Brain microvascular endothelial cell (primary cell): Measurements from ENCODE around the gene C16orf46.

Experiments
- DNase-seq: peaks from one replicate; pipeline ENCODE4 v3.0.0-alpha.2; 2020
- H3K27ac ChIP-seq: fragments of 250-450 bp; sonication (Bioruptor Pico); 2 replicates; pipeline ENCODE4 v1.5.1; 2020; ENCODE audit warnings: mild to moderate bottlenecking, moderate library complexity
- H3K27me3 ChIP-seq: fragments of 250-450 bp; sonication (Bioruptor Pico); replicated peaks from 2 replicates; pipeline ENCODE4 v1.5.1; 2020; ENCODE audit warnings: mild to moderate bottlenecking
- H3K36me3 ChIP-seq: fragments of 250-450 bp; sonication (Bioruptor Pico); replicated peaks from 2 replicates; pipeline ENCODE4 v1.5.1; 2020; ENCODE audit warnings: mild to moderate bottlenecking
- H3K4me3 ChIP-seq: 2 replicates; pipeline ENCODE4 v1.5.1; 2011; ENCODE audit warnings: low read depth, mild to moderate bottlenecking, control low read depth, low read length, moderate library complexity
- in situ Hi-C: cut with HindIII; loops from 2 replicates; pipeline ENCODE4 v1.10.0; 2017; ENCODE audit warnings: low sequenced_read_pairs, low pct_ligation_motif_present
- TF ChIP-seq, protein P1 (sequence below): IDR thresholded peaks from 2 replicates; pipeline ENCODE4 v1.5.1; 2011; ENCODE audit warnings: low read depth, mild to moderate bottlenecking, moderate library complexity, low read length, control low read depth, inconsistent platforms; ENCODE audit errors: missing control alignments

The C16orf46 gene

DNA sequence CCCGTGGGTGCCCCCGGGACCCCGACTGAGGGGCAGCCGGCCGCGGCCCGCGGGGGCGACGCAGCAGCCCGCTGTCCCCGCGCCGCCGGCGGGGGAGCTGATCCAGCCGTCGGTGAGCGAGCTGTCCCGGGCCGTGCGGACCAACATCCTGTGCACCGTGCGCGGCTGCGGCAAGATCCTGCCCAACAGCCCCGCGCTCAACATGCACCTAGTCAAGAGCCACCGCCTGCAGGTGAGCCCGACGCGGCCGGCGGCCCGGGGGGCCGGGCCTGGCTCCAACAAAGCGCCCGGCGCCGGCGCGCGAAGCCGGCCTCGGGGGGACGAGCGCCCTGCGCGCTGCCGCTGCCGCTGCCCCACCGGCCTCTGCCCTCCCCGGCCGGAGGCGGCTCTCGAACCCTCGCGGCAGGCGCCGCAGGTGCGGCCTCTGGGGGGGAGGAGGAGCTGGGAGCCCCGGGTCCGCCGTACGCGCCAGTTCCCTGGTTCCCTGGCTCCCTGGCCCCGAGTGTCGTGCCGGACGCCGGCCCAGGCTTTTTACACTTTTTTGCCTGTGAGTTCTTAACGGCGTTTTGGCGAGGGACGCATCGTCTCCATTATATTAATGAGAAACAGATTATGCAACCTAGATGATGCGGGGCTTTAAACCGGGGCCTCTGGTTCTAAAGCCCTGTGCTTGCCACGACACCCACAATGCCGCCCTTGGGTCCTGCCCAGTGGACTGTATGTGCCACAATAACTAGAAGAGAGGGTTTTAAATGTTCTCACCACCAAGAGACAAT lies 40.9 kb downstream of the C16orf46 start:
- in situ Hi-C loops, result no loop called here
- Histone ChIP-seq H3K36me3 (no peaks in the 10 kb centered on the region), H3K27ac (peak overlapping the region; percentile 32), H3K4me3 (peak overlapping the region; percentile 69), H3K27me3 (no peaks in the 10 kb centered on the region)
- TF ChIP-seq, protein P1, sequence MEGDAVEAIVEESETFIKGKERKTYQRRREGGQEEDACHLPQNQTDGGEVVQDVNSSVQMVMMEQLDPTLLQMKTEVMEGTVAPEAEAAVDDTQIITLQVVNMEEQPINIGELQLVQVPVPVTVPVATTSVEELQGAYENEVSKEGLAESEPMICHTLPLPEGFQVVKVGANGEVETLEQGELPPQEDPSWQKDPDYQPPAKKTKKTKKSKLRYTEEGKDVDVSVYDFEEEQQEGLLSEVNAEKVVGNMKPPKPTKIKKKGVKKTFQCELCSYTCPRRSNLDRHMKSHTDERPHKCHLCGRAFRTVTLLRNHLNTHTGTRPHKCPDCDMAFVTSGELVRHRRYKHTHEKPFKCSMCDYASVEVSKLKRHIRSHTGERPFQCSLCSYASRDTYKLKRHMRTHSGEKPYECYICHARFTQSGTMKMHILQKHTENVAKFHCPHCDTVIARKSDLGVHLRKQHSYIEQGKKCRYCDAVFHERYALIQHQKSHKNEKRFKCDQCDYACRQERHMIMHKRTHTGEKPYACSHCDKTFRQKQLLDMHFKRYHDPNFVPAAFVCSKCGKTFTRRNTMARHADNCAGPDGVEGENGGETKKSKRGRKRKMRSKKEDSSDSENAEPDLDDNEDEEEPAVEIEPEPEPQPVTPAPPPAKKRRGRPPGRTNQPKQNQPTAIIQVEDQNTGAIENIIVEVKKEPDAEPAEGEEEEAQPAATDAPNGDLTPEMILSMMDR, result peak; percentile 13
- DNase-seq, result peak; percentile 6

DNA sequence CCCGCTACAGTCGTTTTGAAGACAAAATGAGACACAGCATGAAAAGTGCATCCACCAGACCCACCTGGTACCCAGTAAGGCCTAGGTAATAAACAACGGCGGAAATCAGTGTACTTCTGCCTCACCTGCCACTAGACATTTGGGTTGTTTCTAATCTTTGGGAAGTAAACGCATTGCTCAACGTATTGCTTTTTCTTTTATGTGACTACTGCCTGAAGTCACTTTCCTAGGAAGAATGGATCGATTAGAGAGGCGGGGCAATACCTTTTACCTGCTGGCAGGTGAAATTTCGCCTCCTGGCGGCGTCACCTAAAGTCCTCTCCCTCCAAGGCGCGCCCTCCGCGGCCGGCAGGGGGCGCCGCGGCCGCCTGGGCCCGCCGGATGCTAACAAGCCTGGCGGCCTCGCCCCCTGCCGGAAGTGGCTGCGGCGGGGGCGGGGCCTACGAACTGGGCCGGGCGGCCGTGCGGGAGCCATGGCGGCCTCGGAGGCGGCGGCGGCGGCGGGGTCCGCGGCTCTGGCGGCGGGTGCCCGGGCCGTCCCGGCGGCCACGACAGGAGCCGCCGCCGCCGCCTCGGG lies 41.6 kb downstream of the C16orf46 start, which contains the start of gene ATMIN:
Gene ATMIN, plus strand, starts transcription at position 445 of the 577 bp plus-strand sequence. Its CDS starts 29 bp downstream, at position 474.
- Histone ChIP-seq H3K4me3 (peak within 1 kb of the TSS; percentile 69), H3K36me3 (no peaks in the 10 kb centered on the region), H3K27me3 (no peaks in the 10 kb centered on the region), H3K27ac (peak within 1 kb of the TSS; percentile 32)
- DNase-seq, result peak; percentile 52
- in situ Hi-C loops, result no loop called here
- TF ChIP-seq, protein P1, result peak; percentile 81

DNA sequence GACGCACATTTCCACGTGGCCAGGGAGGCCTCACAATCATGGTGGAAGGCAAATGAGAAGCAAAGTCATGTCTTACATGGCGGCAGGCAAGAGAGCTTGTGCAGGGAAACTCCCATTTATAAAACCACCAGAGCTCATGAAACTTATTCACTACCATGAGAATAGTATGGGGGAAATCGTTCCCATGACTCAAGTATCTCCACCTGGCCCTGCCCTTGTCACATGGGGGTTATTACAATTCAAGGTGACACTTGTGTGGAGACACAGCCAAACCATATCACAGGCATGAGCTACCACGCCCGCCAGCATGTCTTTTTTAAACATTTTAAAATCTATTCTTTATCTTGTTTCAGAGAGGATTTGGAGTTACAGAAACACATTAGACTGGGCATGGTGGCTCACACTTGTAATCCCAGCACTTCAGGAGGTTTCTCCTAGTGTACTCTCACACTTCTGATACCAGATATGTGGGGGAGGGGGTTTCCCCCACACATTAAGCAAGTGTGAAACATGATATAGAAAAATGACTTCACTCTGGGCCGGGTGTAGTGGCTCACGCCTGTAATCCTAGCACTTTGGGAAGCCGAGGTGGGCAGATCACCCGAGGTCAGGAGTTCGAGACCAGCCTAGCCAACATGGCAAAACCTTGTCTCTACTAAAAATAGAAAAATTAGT lies 47.0 kb downstream of the C16orf46 start:
- H3K27ac ChIP-seq, result no peak overlapping the region

DNA sequence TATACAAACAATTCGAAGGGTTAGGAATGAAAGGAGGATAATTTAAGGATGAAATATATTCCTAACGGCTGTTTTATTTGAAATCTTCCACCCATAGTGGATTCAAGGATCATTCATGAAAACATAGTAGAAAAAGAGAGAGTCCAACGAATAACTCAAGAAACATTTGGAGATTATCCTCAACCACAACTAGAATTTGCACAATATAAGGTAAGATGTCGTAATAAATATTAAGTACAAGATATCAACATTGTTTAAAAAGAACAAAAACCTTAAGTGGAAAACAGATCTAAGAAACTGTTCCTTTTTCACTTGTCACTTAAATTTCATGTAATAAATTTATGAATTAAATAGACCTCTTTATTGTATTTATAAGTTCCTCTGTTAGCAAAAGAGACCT lies 50.6 kb downstream of the C16orf46 start:
- H3K27ac ChIP-seq, result no peak overlapping the region
- peaks cover 32% of the 10 kb centered on the region for H3K36me3 ChIP-seq
- H3K4me3 ChIP-seq, result no peak overlapping the region
- in situ Hi-C loops, result no loop called here
- TF ChIP-seq, protein P1, result no peak
- H3K27me3 ChIP-seq, result no peaks in the 10 kb centered on the region
- no peak for DNase-seq

More for the DNA sequence above, 47.0 kb downstream of the C16orf46 start:
- Histone ChIP-seq H3K27me3 (no peaks in the 10 kb centered on the region), H3K4me3 (no peak overlapping the region), H3K36me3 (peaks cover 16% of the 10 kb centered on the region)
- TF ChIP-seq, protein P1, result no peak
- DNase-seq, result no peak
- in situ Hi-C loops, result no loop called here

DNA sequence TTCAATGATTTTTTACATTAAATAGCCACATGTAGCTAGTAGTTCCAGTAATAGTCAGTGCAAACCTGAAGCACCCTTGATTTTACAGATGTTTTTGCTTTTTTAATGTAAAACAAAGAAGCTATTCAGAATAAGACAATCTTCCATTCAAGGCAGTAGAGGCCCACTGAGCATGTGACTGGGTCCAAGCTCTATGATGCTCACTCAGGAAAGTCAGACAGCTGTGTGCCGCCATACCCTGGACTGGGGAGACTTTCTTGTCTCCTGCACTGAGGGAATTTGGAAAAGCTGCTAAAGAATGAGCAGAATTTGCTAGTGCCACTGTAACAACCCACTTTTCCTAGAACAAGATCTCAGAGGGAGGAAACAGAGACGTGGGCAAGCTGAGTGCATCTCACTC lies 58.5 kb downstream of the C16orf46 start:
- no peak for DNase-seq
- TF ChIP-seq, protein P1, result no peak
- Histone ChIP-seq H3K27ac (no peak overlapping the region), H3K36me3 (peaks cover 48% of the 10 kb centered on the region), H3K4me3 (no peak overlapping the region), H3K27me3 (no peaks in the 10 kb centered on the region)
- in situ Hi-C loops, result no loop called here
